A673 (cell line): Measurements from ENCODE around the gene BAG5. TPM values are rescaled to one million over a fixed set of nuclear protein-coding genes. Genes with fewer than 3 reads are reported as not detected.

ENCODE experiments used
- BruUV-seq: library from RNA; stranded (reverse); fragments of 400-500 nt; replicated peaks from 2 replicates; lab custom pipeline; 2021; lab: Mats Ljungman, UMichigan
- CTCF ChIA-PET: fragments of 300-600 bp; sonication (Branson Sonifier 250); formaldehyde crosslinking; loops from one replicate; lab custom pipeline; 2022; ENCODE audit warnings: antibody characterized with exemption; lab: Charles Lee
- POLR2A ChIA-PET: fragments of 300-600 bp; sonication (Branson Sonifier 250); formaldehyde crosslinking; loops from one replicate; lab custom pipeline; 2022; ENCODE audit warnings: antibody characterized with exemption; ENCODE audit not compliant: low non-redundant PET; lab: Charles Lee
- DNase-seq: peaks from one replicate; pipeline ENCODE4 v3.0.0-alpha.2; 2015; ENCODE audit warnings: low spot score
- H3K27ac ChIP-seq: fragments of 200-600 bp; sonication (generic); 2 replicates; pipeline ENCODE4 v1.5.1; 2016; ENCODE audit warnings: mixed run types, low read depth, mild to moderate bottlenecking, mixed read lengths, antibody characterized with exemption, low read length; ENCODE audit not compliant: poor library complexity, severe bottlenecking
- H3K27me3 ChIP-seq: fragments of 200-600 bp; sonication (generic); replicated peaks from 2 replicates; pipeline ENCODE4 v1.6.1; 2017; ENCODE audit warnings: mixed run types, low read depth, mild to moderate bottlenecking, mixed read lengths, antibody characterized with exemption, low read length; ENCODE audit not compliant: insufficient read depth, poor library complexity
- H3K36me3 ChIP-seq: fragments of 200-600 bp; sonication (generic); 2 replicates; pipeline ENCODE4 v1.6.1; 2016; ENCODE audit warnings: mixed run types, mild to moderate bottlenecking, mixed read lengths, antibody characterized with exemption, low read length; ENCODE audit not compliant: insufficient read depth, poor library complexity, severe bottlenecking
- H3K4me1 ChIP-seq: fragments of 200-600 bp; sonication (generic); 2 replicates; pipeline ENCODE4 v1.6.1; 2017; ENCODE audit warnings: mixed run types, mild to moderate bottlenecking, mixed read lengths, antibody characterized with exemption, low read length; ENCODE audit not compliant: insufficient read depth, poor library complexity, severe bottlenecking
- H3K4me3 ChIP-seq: fragments of 200-600 bp; sonication (generic); 2 replicates; pipeline ENCODE4 v1.5.1; 2016; ENCODE audit warnings: low read depth, mixed run types, mild to moderate bottlenecking, mixed read lengths, low read length; ENCODE audit not compliant: poor library complexity, severe bottlenecking
- H3K9me3 ChIP-seq: fragments of 200-600 bp; sonication (generic); 2 replicates; pipeline ENCODE4 v1.6.1; 2016; ENCODE audit warnings: mixed run types, low read depth, mild to moderate bottlenecking, mixed read lengths, antibody characterized with exemption, low read length; ENCODE audit not compliant: poor library complexity, severe bottlenecking
- CTCF ChIP-seq: fragments of 300-800, 200-600 bp; sonication (generic); conservative IDR thresholded peaks from 2 replicates; pipeline ENCODE4 v1.5.1; 2017; ENCODE audit warnings: low read depth, mild to moderate bottlenecking, antibody characterized with exemption, low read length, moderate library complexity, mixed read lengths
- EZH2 ChIP-seq: fragments of 200-600 bp; sonication (generic); IDR thresholded peaks from 2 replicates; pipeline ENCODE4 v1.6.1; 2017; ENCODE audit warnings: borderline replicate concordance, low read depth, mild to moderate bottlenecking, mixed read lengths, antibody characterized with exemption, low read length; ENCODE audit not compliant: poor library complexity, severe bottlenecking
- intact Hi-C: fragments of 100-400 bp; cut with micrococcal nuclease; formaldehyde crosslinking; loops from one replicate; pipeline ENCODE4 v1.10.0; 2022; ENCODE audit not compliant: unreplicated experiment
- total RNA-seq: library from RNA; stranded (reverse); gene quantifications from 2 replicates; pipeline ENCODE4 v1.2.3, GENCODE V29; 2021

The BAG5 gene
- total RNA-seq, 1 experiment from 2014 or later, result 39.8 TPM

- intact Hi-C loops, result no loop called here
- Histone ChIP-seq H3K27me3 (no peaks in the 10 kb centered on the region), H3K4me3 (peak overlapping the region; percentile 99), H3K36me3 (peaks cover 5% of the 10 kb centered on the region), H3K9me3 (no peaks in the 10 kb centered on the region), H3K27ac (no peak overlapping the region), H3K4me1 (peaks cover 18% of the 10 kb centered on the region)
- POLR2A ChIA-PET, result no interaction called here
- no peak for DNase-seq
- TF ChIP-seq CTCF (no peak), EZH2 (no peak)
- BruUV-seq, result no TSS peak
- CTCF ChIA-PET, result no interaction called here
These were observed 32.1 kb downstream of the BAG5 start for GRCh38 chr14:103530390-103530789.

GRCh38 chr14:103529383-103530365, 32.8 kb downstream of the BAG5 start:
- ChIA-PET POLR2A (no interaction called here), CTCF (interaction anchor here (1.0 kb wide), 1 partner anchor 30 kb away, joined by 3 read pairs; no protein-coding TSS in a partner anchor)
- Histone ChIP-seq H3K9me3 (no peaks in the 10 kb centered on the region), H3K4me3 (peak overlapping the region; percentile 99), H3K4me1 (peaks cover 18% of the 10 kb centered on the region), H3K27ac (peak overlapping the region; percentile 81), H3K36me3 (peaks cover 5% of the 10 kb centered on the region), H3K27me3 (no peaks in the 10 kb centered on the region)
- intact Hi-C loops, result no loop called here
- TSS peak; percentile 84 for BruUV-seq
- DNase-seq, result no peak
- TF ChIP-seq CTCF (no peak), EZH2 (no peak)

- no peaks in the 10 kb centered on the region for H3K9me3 ChIP-seq
- peaks cover 4% of the 10 kb centered on the region for H3K36me3 ChIP-seq
- CTCF ChIA-PET, result interaction anchor here (0.7 to 1.0 kb wide), 3 partner anchors 10 to 29 kb away, joined by 3 to 4 read pairs (median 4); no protein-coding TSS in a partner anchor
- POLR2A ChIA-PET, result interaction anchor here (0.7 kb wide), 1 partner anchor 833 kb away, joined by 13 read pairs; no protein-coding TSS in a partner anchor
- peak within 1 kb of the TSS; percentile 99 for H3K4me3 ChIP-seq
- peaks cover 18% of the 10 kb centered on the region for H3K4me1 ChIP-seq
- BruUV-seq, result TSS peak; percentile 86
- peak within 1 kb of the TSS; percentile 82 for H3K27ac ChIP-seq
- peak; percentile 91 for DNase-seq
- TF ChIP-seq CTCF (no peak), EZH2 (no peak)
- no peaks in the 10 kb centered on the region for H3K27me3 ChIP-seq
- intact Hi-C loops, result no loop called here
These were observed 33.7 kb downstream of the BAG5 start, which contains the start of gene TRMT61A for GRCh38 chr14:103528587-103529382. Gene TRMT61A (plus strand): TSS chr14:103529196. CDS start chr14:103529979, 783 bp downstream.
